Neural progenitor cell (in vitro differentiated cells): ENCODE data around the gene PEX14. TPM values are rescaled to one million over a fixed set of nuclear protein-coding genes. Genes with fewer than 3 reads are reported as not detected.
A peak's percentile ranks its signal among the peaks of the same experiment; 100 is the strongest.

Source experiments
- DNase-seq: peaks from one replicate; pipeline ENCODE4 v3.0.0-alpha.2; 2016; ENCODE audit warnings: low spot score
- H2AFZ ChIP-seq: fragments of 200-600 bp; sonication (generic); replicated peaks from 2 replicates; pipeline ENCODE4 v1.6.1; 2016; ENCODE audit warnings: antibody characterized with exemption
- H3F3A ChIP-seq: fragments of 200-600 bp; sonication (generic); 2 replicates; pipeline ENCODE4 v1.6.1; 2016; ENCODE audit warnings: antibody characterized with exemption, low read depth
- H3K27ac ChIP-seq: fragments of 200-600 bp; sonication (generic); 2 replicates; pipeline ENCODE4 v1.5.1; 2016; ENCODE audit warnings: mild to moderate bottlenecking
- H3K27me3 ChIP-seq: fragments of 200-600 bp; sonication (generic); 2 replicates; pipeline ENCODE4 v1.6.1; 2016; ENCODE audit warnings: mild to moderate bottlenecking, moderate library complexity
- H3K36me3 ChIP-seq: fragments of 200-600 bp; sonication (generic); 2 replicates; pipeline ENCODE4 v1.5.1; 2016
- H3K4me1 ChIP-seq: fragments of 200-600 bp; sonication (generic); 2 replicates; pipeline ENCODE4 v1.6.1; 2016; ENCODE audit warnings: mixed run types
- H3K4me2 ChIP-seq: fragments of 200-600 bp; sonication (generic); 2 replicates; pipeline ENCODE4 v1.6.1; 2016
- H3K4me3 ChIP-seq: fragments of 200-600 bp; sonication (generic); 2 replicates; pipeline ENCODE4 v1.5.1; 2016
- H3K79me2 ChIP-seq: fragments of 200-600 bp; sonication (generic); 2 replicates; pipeline ENCODE4 v1.6.1; 2016; ENCODE audit warnings: low read depth
- H3K9ac ChIP-seq: fragments of 200-600 bp; sonication (generic); 2 replicates; pipeline ENCODE4 v1.6.1; 2016
- H3K9me3 ChIP-seq: fragments of 200-600 bp; sonication (generic); 2 replicates; pipeline ENCODE4 v1.5.1; 2016; ENCODE audit warnings: low read depth
- H4K20me1 ChIP-seq: fragments of 200-600 bp; sonication (generic); 2 replicates; pipeline ENCODE4 v1.6.1; 2016; ENCODE audit warnings: low read depth
- H3K27ac Mint-ChIP-seq: 3 replicates; pipeline ENCODE4 v1.8.0; 2021; ENCODE audit warnings: mixed read lengths
- H3K27me3 Mint-ChIP-seq: 2 replicates; pipeline ENCODE4 v1.8.0; 2022; ENCODE audit warnings: low read depth, mild to moderate bottlenecking, inconsistent platforms, moderate library complexity, mixed read lengths; ENCODE audit not compliant: insufficient read depth
- H3K36me3 Mint-ChIP-seq: 3 replicates; pipeline ENCODE4 v1.8.0; 2021; ENCODE audit warnings: mixed read lengths
- H3K4me1 Mint-ChIP-seq: 3 replicates; pipeline ENCODE4 v1.8.0; 2021; ENCODE audit warnings: mixed read lengths
- H3K4me3 Mint-ChIP-seq: 3 replicates; pipeline ENCODE4 v1.8.0; 2021; ENCODE audit warnings: mild to moderate bottlenecking, moderate library complexity, mixed read lengths
- H3K9me3 Mint-ChIP-seq: 3 replicates; pipeline ENCODE4 v1.8.0; 2020; ENCODE audit warnings: mixed read lengths
- EZH2 ChIP-seq: fragments of 200-600 bp; sonication (generic); IDR thresholded peaks from 2 replicates; pipeline ENCODE4 v1.6.1; 2017; ENCODE audit warnings: antibody characterized with exemption, mild to moderate bottlenecking, moderate library complexity
- EZH2phosphoT487 ChIP-seq: fragments of 200-600 bp; sonication (generic); IDR thresholded peaks from 2 replicates; pipeline ENCODE4 v1.6.1; 2017; ENCODE audit warnings: antibody characterized with exemption
- total RNA-seq: library from RNA; depleted of rRNA; stranded (reverse); fragments of >200 nt; gene quantifications from 2 replicates; pipeline ENCODE4 v1.2.3, GENCODE V29; 2015; ENCODE audit warnings: low replicate concordance
- TF ChIP-seq, protein P1 (sequence below): fragments of 200-600 bp; sonication (generic); IDR thresholded peaks from 2 replicates; pipeline ENCODE4 v1.5.1; 2017; ENCODE audit warnings: antibody characterized with exemption, mild to moderate bottlenecking

The PEX14 gene
- total RNA-seq, 1 donor from 2014 or later = 9.3 TPM

DNA sequence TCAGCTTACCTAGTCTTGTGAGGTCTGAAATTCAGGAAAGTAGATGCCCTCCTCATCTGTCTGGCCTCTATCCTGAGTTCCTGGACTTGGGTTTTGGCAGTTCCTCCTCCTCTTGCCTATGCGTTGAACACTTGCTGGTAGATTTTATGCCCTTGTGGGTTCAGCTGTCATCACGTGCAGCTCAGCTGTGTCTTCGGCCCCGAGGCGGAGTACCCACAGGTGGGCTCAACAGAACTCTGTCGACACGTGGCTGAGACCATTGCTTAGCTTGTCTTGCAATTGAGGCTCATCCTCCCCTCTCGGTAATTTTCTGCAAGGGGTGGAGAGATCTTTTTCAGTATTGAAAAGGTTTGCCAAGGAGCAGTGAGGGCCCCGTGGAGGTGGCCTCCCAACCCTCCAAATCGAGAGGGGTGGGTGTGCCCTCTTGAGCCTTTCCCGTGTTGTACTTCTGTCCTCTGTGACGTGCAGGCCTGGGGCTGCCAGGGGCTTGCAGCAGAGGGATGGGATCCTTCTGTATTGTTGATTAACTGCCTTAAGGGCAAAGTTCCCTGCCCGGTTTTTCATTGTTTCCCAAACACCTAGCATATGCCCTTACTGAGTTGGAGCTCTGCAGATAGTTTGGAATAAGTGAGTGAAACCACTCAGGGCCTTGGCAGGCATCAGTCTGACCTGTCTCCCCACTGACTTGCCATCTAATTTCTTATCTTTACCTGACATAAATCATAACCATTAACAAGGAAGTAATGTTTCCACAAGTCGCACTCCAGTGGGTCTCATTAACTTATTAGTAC, 41.6 kb upstream of the PEX14 start:
- Mint-ChIP-seq H3K4me1 (peaks cover 43% of the 10 kb centered on the region), H3K4me3 (peak overlapping the region; percentile 52), H3K36me3 (peaks cover 3% of the 10 kb centered on the region), H3K9me3 (no peaks in the 10 kb centered on the region), H3K27ac (no peak overlapping the region), H3K27me3 (peaks cover 4% of the 10 kb centered on the region)
- peaks cover 21% of the 10 kb centered on the region for H3K79me2 ChIP-seq
- H4K20me1 ChIP-seq = no peaks in the 10 kb centered on the region
- no peak overlapping the region for H3K4me3 ChIP-seq
- DNase-seq = no peak
- peaks cover 18% of the 10 kb centered on the region for H3F3A ChIP-seq
- peaks cover 4% of the 10 kb centered on the region for H3K4me1 ChIP-seq
- H3K27ac ChIP-seq = no peak overlapping the region
- no peaks in the 10 kb centered on the region for H3K27me3 ChIP-seq
- H3K9ac ChIP-seq = peak overlapping the region; percentile 4
- no peaks in the 10 kb centered on the region for H3K36me3 ChIP-seq
- H2AFZ ChIP-seq = no peak overlapping the region
- TF ChIP-seq, protein P1, sequence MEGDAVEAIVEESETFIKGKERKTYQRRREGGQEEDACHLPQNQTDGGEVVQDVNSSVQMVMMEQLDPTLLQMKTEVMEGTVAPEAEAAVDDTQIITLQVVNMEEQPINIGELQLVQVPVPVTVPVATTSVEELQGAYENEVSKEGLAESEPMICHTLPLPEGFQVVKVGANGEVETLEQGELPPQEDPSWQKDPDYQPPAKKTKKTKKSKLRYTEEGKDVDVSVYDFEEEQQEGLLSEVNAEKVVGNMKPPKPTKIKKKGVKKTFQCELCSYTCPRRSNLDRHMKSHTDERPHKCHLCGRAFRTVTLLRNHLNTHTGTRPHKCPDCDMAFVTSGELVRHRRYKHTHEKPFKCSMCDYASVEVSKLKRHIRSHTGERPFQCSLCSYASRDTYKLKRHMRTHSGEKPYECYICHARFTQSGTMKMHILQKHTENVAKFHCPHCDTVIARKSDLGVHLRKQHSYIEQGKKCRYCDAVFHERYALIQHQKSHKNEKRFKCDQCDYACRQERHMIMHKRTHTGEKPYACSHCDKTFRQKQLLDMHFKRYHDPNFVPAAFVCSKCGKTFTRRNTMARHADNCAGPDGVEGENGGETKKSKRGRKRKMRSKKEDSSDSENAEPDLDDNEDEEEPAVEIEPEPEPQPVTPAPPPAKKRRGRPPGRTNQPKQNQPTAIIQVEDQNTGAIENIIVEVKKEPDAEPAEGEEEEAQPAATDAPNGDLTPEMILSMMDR = no peak
- no peak for TF ChIP-seq EZH2
- no peak for TF ChIP-seq EZH2phosphoT487
- no peaks in the 10 kb centered on the region for H3K9me3 ChIP-seq
- H3K4me2 ChIP-seq = no peak overlapping the region

DNA sequence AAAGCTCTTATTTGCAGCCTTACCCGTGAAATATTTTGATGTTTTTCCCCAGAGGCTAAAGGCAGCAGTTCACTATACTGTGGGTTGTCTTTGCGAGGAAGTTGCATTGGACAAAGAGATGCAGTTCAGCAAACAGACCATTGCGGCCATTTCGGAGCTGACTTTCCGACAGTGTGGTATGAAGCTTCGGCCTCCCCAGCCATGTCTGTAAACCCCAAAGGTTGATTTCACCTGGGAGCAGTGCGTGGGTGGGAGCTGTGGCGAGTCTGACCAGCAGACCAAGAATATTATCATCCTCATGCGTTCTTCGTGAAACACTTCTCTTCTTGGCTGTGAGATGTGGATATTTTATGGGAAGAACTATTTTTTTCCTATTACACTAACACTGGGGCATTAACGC, 41.0 kb upstream of the PEX14 start:
- Histone ChIP-seq H3K36me3 (no peaks in the 10 kb centered on the region), H3K4me3 (no peak overlapping the region), H2AFZ (no peak overlapping the region), H3K27me3 (no peaks in the 10 kb centered on the region), H3K27ac (no peak overlapping the region), H3K79me2 (peaks cover 21% of the 10 kb centered on the region), H3K9ac (peak overlapping the region; percentile 4), H3F3A (peaks cover 15% of the 10 kb centered on the region), H3K4me1 (peaks cover 4% of the 10 kb centered on the region), H4K20me1 (no peaks in the 10 kb centered on the region), H3K4me2 (no peak overlapping the region), H3K9me3 (no peaks in the 10 kb centered on the region)
- Mint-ChIP-seq H3K4me3 (no peak overlapping the region), H3K36me3 (peaks cover 3% of the 10 kb centered on the region), H3K4me1 (peaks cover 43% of the 10 kb centered on the region), H3K9me3 (no peaks in the 10 kb centered on the region), H3K27me3 (peaks cover 4% of the 10 kb centered on the region), H3K27ac (no peak overlapping the region)
- TF ChIP-seq EZH2phosphoT487 (no peak), EZH2 (no peak)
- TF ChIP-seq, protein P1 = no peak
- DNase-seq = no peak

DNA sequence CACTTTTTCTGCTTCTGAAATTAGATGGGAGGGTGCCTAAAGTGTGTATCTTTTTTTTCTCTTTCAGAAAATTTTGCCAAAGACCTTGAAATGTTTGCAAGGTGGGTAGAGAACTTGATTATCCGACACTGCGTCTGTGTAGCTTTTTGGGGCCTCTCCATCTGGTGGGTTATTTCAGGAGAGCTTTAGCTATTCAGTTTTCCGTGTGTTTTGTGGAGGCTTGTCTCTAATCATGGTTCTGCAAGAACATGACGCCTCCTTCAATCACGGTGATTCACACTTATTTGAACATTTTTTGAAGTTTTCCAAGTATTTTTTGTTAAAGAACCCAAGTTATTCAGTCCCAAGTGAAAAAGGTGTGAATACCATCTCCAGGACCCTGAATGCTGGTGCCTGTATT, 40.2 kb upstream of the PEX14 start:
- Histone ChIP-seq H3K36me3 (no peaks in the 10 kb centered on the region), H3K9ac (no peak overlapping the region), H3F3A (peaks cover 10% of the 10 kb centered on the region), H3K4me2 (no peak overlapping the region), H4K20me1 (no peaks in the 10 kb centered on the region), H2AFZ (no peak overlapping the region), H3K4me3 (no peak overlapping the region), H3K27ac (no peak overlapping the region), H3K27me3 (no peaks in the 10 kb centered on the region), H3K79me2 (peaks cover 19% of the 10 kb centered on the region), H3K9me3 (no peaks in the 10 kb centered on the region), H3K4me1 (peaks cover 4% of the 10 kb centered on the region)
- TF ChIP-seq EZH2phosphoT487 = no peak
- TF ChIP-seq, protein P1 = no peak
- TF ChIP-seq EZH2 = no peak
- Mint-ChIP-seq H3K4me1 (peaks cover 38% of the 10 kb centered on the region), H3K4me3 (no peak overlapping the region), H3K9me3 (no peaks in the 10 kb centered on the region), H3K27me3 (peaks cover 4% of the 10 kb centered on the region), H3K27ac (no peak overlapping the region), H3K36me3 (peaks cover 3% of the 10 kb centered on the region)
- no peak for DNase-seq
